KMS-11 (cell line): ENCODE measurements around the gene MON1B.
A peak's percentile ranks its signal among the peaks of the same experiment; 100 is the strongest.

Experiments
- H2AFZ ChIP-seq: fragments of 200-600 bp; sonication (generic); 2 replicates; pipeline ENCODE4 v1.6.1; 2016; ENCODE audit warnings: antibody characterized with exemption, mixed run types, low read depth
- H3K27ac ChIP-seq: fragments of 200-600 bp; sonication (generic); 2 replicates; pipeline ENCODE4 v1.6.1; 2016; ENCODE audit warnings: mild to moderate bottlenecking, mixed run types
- H3K27me3 ChIP-seq: fragments of 200-600 bp; sonication (generic); 2 replicates; pipeline ENCODE4 v1.6.1; 2017; ENCODE audit warnings: mild to moderate bottlenecking, low read depth, mixed run types, moderate library complexity; ENCODE audit not compliant: insufficient read depth
- H3K36me3 ChIP-seq: fragments of 200-600 bp; sonication (generic); 2 replicates; pipeline ENCODE4 v1.6.1; 2017; ENCODE audit warnings: mild to moderate bottlenecking, mixed run types; ENCODE audit not compliant: insufficient read depth
- H3K4me1 ChIP-seq: fragments of 200-600 bp; sonication (generic); 2 replicates; pipeline ENCODE4 v1.6.1; 2016; ENCODE audit warnings: mild to moderate bottlenecking, low read depth, mixed run types; ENCODE audit not compliant: poor library complexity, severe bottlenecking
- H3K4me2 ChIP-seq: fragments of 200-600 bp; sonication (generic); 2 replicates; pipeline ENCODE4 v1.7.0; 2016; ENCODE audit warnings: mild to moderate bottlenecking, mixed run types
- H3K4me3 ChIP-seq: fragments of 200-600 bp; sonication (generic); IDR thresholded peaks from 2 replicates; pipeline ENCODE4 v1.6.1; 2017; ENCODE audit warnings: low read depth, low read length, mixed read lengths; ENCODE audit not compliant: insufficient read depth
- H3K79me2 ChIP-seq: fragments of 200-600 bp; sonication (generic); 2 replicates; pipeline ENCODE4 v1.6.1; 2016; ENCODE audit warnings: low read depth, mixed run types; ENCODE audit not compliant: insufficient read depth
- H3K9ac ChIP-seq: fragments of 200-600 bp; sonication (generic); 2 replicates; pipeline ENCODE4 v1.6.1; 2016; ENCODE audit warnings: mild to moderate bottlenecking, mixed run types
- H4K20me1 ChIP-seq: fragments of 200-600 bp; sonication (generic); 2 replicates; pipeline ENCODE4 v1.6.1; 2016; ENCODE audit warnings: mild to moderate bottlenecking, mixed run types; ENCODE audit not compliant: insufficient read depth
- TF ChIP-seq, protein P1 (sequence below): fragments of 200-600 bp; sonication (generic); conservative IDR thresholded peaks from 2 replicates; pipeline ENCODE4 v1.6.1; 2017; ENCODE audit warnings: low read depth, mild to moderate bottlenecking, antibody characterized with exemption, low read length, moderate library complexity, mixed read lengths

The MON1B gene

DNA sequence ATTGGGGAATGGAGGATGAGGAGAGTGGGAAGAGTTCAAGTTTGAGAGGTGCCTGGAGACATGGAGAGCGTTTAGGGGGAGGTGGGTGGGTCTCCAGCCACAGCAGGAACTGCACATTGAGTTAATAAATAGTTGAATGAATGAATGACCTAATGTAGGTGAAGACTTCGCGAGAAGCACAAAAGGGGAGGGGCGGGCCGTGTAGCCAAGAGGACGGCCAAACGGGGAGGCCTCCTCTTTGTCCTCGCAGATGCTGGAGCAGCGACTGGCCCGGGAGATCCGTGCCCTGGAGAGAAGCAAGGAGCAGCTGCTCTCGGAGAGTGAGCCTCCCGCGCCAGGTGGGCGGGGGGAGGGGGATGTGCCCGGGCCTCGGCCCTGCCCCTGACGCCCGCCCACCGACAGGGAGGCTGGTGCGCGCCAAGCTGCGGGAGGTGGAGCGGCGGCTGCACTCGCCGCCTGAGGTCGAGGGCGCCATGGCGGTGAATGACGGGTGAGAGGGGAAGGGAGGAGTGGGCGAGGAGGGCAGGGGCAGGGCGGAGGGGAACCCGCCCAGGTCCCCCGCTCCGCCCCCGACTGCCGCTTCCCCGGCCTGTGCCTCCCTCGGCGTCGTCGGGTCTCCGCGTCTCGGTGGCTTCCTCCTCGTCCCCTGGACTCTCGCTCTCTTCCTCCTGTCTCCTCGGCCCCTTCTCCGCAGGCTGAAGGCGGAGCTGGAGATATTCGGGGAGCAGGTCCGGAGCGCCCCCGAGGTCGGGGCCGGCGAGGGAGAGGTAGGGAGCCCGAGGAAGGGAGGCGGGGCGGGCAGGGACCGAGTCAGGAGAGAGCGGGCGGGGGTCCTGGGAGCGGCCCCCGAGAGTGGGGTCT is 21.1 kb downstream of the MON1B start:
- no peaks in the 10 kb centered on the region for H3K4me1 ChIP-seq
- no peaks in the 10 kb centered on the region for H4K20me1 ChIP-seq
- H3K27ac ChIP-seq = peak overlapping the region; percentile 66
- H3K9ac ChIP-seq = peak overlapping the region; percentile 84
- H3K79me2 ChIP-seq = no peaks in the 10 kb centered on the region
- H3K4me3 ChIP-seq = no peak overlapping the region
- no peaks in the 10 kb centered on the region for H3K36me3 ChIP-seq
- H2AFZ ChIP-seq = peak overlapping the region; percentile 94
- H3K27me3 ChIP-seq = no peaks in the 10 kb centered on the region
- TF ChIP-seq, protein P1, sequence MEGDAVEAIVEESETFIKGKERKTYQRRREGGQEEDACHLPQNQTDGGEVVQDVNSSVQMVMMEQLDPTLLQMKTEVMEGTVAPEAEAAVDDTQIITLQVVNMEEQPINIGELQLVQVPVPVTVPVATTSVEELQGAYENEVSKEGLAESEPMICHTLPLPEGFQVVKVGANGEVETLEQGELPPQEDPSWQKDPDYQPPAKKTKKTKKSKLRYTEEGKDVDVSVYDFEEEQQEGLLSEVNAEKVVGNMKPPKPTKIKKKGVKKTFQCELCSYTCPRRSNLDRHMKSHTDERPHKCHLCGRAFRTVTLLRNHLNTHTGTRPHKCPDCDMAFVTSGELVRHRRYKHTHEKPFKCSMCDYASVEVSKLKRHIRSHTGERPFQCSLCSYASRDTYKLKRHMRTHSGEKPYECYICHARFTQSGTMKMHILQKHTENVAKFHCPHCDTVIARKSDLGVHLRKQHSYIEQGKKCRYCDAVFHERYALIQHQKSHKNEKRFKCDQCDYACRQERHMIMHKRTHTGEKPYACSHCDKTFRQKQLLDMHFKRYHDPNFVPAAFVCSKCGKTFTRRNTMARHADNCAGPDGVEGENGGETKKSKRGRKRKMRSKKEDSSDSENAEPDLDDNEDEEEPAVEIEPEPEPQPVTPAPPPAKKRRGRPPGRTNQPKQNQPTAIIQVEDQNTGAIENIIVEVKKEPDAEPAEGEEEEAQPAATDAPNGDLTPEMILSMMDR = no peak
- H3K4me2 ChIP-seq = peak overlapping the region; percentile 63

DNA sequence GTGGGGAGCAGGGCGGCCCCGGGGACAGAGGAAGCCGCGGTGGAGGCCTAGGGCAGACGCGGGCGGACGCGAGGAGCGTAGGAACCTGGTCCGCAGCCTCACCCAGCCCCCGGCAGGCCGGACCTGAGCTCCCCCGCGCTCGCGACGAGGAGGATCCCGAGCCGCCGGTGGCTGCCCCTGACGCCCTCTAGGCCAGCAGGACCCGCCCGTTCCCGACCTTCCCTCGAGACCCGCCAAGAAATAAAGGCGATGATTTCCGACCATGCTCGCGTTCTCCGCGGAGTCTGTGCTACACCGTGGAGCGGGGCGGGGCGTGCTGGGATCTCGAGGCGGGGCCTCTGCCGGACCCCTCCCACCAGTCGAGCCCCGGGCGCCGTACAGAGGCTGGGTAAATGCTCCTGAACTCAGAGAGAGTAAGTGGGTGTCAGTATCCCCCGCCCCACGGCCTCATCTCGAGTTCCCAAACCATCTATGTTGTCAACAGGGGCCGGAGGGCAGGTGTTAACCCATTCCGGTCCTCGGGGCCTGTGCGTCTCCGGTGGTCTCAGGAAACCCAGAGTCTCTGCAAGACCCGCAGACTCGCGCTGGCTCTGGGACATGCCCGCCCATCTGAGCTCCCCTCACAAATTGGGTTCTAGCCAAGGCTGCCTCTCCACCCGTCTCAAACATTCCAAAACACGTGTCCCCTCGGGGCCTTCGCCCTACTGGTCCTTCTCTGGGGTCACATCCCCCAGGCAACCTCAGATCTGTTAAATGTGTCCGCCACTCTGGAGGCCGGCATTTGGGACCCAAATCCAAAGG is 22.0 kb downstream of the MON1B start:
- H3K4me3 ChIP-seq = no peak overlapping the region
- no peaks in the 10 kb centered on the region for H3K4me1 ChIP-seq
- H3K27me3 ChIP-seq = no peaks in the 10 kb centered on the region
- TF ChIP-seq, protein P1 = no peak
- H3K27ac ChIP-seq = peak overlapping the region; percentile 66
- peak overlapping the region; percentile 94 for H2AFZ ChIP-seq
- peak overlapping the region; percentile 84 for H3K9ac ChIP-seq
- no peaks in the 10 kb centered on the region for H3K79me2 ChIP-seq
- H3K4me2 ChIP-seq = peak overlapping the region; percentile 63
- no peaks in the 10 kb centered on the region for H3K36me3 ChIP-seq
- no peaks in the 10 kb centered on the region for H4K20me1 ChIP-seq

DNA sequence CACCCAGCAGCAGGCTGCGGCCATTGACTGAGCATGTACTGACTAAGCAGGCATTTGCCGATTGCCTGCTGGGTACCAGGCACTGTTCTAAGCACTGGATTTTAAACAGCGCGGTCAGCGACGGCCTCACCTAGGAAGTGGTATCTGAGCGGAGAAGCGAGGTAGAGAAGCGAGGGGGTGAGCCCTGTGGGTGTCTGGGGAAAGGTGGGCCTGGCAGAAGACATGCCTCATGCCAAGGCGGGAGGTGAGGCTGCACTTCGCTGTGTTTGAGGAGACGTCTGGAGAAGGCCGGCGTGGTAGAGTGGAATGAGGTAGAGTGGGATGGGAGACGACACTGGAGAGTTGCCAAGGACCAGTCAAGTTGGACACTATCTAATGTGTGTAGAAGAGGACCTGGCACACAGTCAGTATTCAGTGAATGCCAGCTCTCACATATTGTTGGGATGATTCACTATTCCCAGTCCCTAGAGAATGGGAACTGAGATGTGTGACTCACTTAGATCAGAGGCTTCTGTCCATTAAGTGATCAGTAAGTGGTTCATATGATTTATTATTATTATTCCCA is 22.6 kb downstream of the MON1B start:
- Histone ChIP-seq H3K9ac (no peak overlapping the region), H3K4me1 (no peaks in the 10 kb centered on the region), H3K79me2 (no peaks in the 10 kb centered on the region), H3K4me3 (no peak overlapping the region), H3K36me3 (no peaks in the 10 kb centered on the region), H4K20me1 (no peaks in the 10 kb centered on the region), H3K4me2 (peak overlapping the region; percentile 63; the same call in 1 of the 2 replicates), H3K27ac (no peak overlapping the region), H3K27me3 (no peaks in the 10 kb centered on the region), H2AFZ (no peak overlapping the region)
- TF ChIP-seq, protein P1 = no peak

DNA sequence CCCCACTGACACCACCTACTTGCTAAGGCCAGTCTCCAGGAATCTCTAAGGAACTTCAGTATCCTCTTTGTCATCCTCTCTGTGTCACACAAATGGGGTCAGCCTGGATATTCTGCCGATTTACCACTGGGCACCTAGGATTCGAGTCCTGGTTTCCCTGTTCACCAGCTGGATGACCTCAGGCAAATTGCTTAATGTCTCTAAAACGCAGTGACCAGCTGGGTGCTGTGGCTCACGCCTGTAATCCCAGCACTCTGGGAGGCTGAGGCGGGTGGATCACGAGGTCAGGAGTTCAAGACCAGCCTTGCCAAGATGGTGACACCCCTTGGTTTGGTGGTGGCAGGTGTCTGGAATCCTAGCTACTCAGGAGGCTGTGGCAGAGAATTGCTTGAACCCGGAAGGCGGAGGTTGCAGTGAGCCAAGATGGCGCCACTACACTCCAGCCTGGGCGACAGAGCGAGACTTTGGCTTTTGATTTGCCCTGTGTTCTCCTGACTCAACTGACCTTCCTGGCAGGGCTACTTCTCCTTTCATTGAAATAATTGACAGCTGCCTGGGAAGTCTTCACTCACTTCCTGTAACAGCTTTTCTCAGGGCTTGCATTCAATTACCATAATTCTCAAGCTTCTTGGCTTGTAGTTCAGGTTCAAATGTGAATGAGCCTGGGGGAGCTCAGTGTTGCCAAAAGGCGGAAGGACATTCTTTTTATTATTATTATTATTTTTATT is 23.6 kb downstream of the MON1B start:
- H4K20me1 ChIP-seq = no peaks in the 10 kb centered on the region
- no peak overlapping the region for H3K4me2 ChIP-seq
- no peak overlapping the region for H3K9ac ChIP-seq
- no peaks in the 10 kb centered on the region for H3K36me3 ChIP-seq
- H3K27ac ChIP-seq = no peak overlapping the region
- no peaks in the 10 kb centered on the region for H3K4me1 ChIP-seq
- H3K79me2 ChIP-seq = no peaks in the 10 kb centered on the region
- TF ChIP-seq, protein P1 = no peak
- H3K4me3 ChIP-seq = no peak overlapping the region
- no peaks in the 10 kb centered on the region for H3K27me3 ChIP-seq
- H2AFZ ChIP-seq = no peak overlapping the region
